ENCODE data around the gene AP1S3. TPM values are rescaled to one million over a fixed set of nuclear protein-coding genes. Genes with fewer than 3 reads are reported as not detected.
"Not testable (repeated sequence)": the region's sequence is repeated elsewhere in the genome, so short reads cannot be mapped to it uniquely, and the experiment has no call there.

AP1S3 gene
- total RNA-seq, 1 experiment from 2014 or later = 3.3 TPM

GRCh38 chr2:223800908-223801307 is 36.5 kb downstream of the AP1S3 start:
- Histone ChIP-seq H3K27me3 (ENCODE audit: control insufficient read depth, insufficient read depth, low read length) (no peaks in the 10 kb centered on the region), H3K36me3 (replicated peaks; ENCODE audit: control insufficient read depth, insufficient read depth, low read length) (no peaks in the 10 kb centered on the region), H3K4me3 (ENCODE audit: insufficient read depth, low read depth, low read length) (no peak overlapping the region)
- DNase-seq = no peak

- Histone ChIP-seq H3K27me3 (ENCODE audit: control insufficient read depth, insufficient read depth, low read length) (no peaks in the 10 kb centered on the region), H3K36me3 (replicated peaks; ENCODE audit: control insufficient read depth, insufficient read depth, low read length) (no peaks in the 10 kb centered on the region), H3K4me3 (ENCODE audit: insufficient read depth, low read depth, low read length) (no peak overlapping the region)
- no peak for DNase-seq
These were observed 39.3 kb downstream of the AP1S3 start for GRCh38 chr2:223797811-223798721.

GRCh38 chr2:223797037-223797436 is 40.3 kb downstream of the AP1S3 start:
- Histone ChIP-seq H3K27me3 (ENCODE audit: control insufficient read depth, insufficient read depth, low read length) (no peaks in the 10 kb centered on the region), H3K36me3 (replicated peaks; ENCODE audit: control insufficient read depth, insufficient read depth, low read length) (no peaks in the 10 kb centered on the region), H3K4me3 (ENCODE audit: insufficient read depth, low read depth, low read length) (no peak overlapping the region)
- no peak for DNase-seq

GRCh38 chr2:223789423-223789822 is 48.0 kb downstream of the AP1S3 start:
- Histone ChIP-seq H3K36me3 (replicated peaks; ENCODE audit: control insufficient read depth, insufficient read depth, low read length) (no peaks in the 10 kb centered on the region), H3K4me3 (ENCODE audit: insufficient read depth, low read depth, low read length) (no peak overlapping the region), H3K27me3 (ENCODE audit: control insufficient read depth, insufficient read depth, low read length) (no peaks in the 10 kb centered on the region)
- no peak for DNase-seq

GRCh38 chr2:223788826-223789225 is 48.6 kb downstream of the AP1S3 start:
- Histone ChIP-seq H3K36me3 (replicated peaks; ENCODE audit: control insufficient read depth, insufficient read depth, low read length) (no peaks in the 10 kb centered on the region), H3K4me3 (ENCODE audit: insufficient read depth, low read depth, low read length) (no peak overlapping the region), H3K27me3 (ENCODE audit: control insufficient read depth, insufficient read depth, low read length) (no peaks in the 10 kb centered on the region)
- no peak for DNase-seq

- not testable (repeated sequence) for H3K36me3 ChIP-seq (replicated peaks; ENCODE audit: control insufficient read depth, insufficient read depth, low read length); DNase-seq; H3K4me3 ChIP-seq (ENCODE audit: insufficient read depth, low read depth, low read length)
These were observed 49.3 kb downstream of the AP1S3 start for GRCh38 chr2:223788106-223788505.

GRCh38 chr2:223787358-223787757 is 50.0 kb downstream of the AP1S3 start:
- Histone ChIP-seq H3K27me3 (ENCODE audit: control insufficient read depth, insufficient read depth, low read length) (no peaks in the 10 kb centered on the region), H3K36me3 (replicated peaks; ENCODE audit: control insufficient read depth, insufficient read depth, low read length) (no peaks in the 10 kb centered on the region), H3K4me3 (ENCODE audit: insufficient read depth, low read depth, low read length) (no peak overlapping the region)
- DNase-seq = no peak

More at GRCh38 chr2:223788106-223788505, 49.3 kb downstream of the AP1S3 start:
- not testable (repeated sequence) for H3K27me3 ChIP-seq (ENCODE audit: control insufficient read depth, insufficient read depth, low read length)

GRCh38 chr2:223786943-223787342 is 50.4 kb downstream of the AP1S3 start:
- no peak overlapping the region for H3K4me3 ChIP-seq (ENCODE audit: insufficient read depth, low read depth, low read length)
- H3K27me3 ChIP-seq (ENCODE audit: control insufficient read depth, insufficient read depth, low read length) = no peaks in the 10 kb centered on the region
- no peaks in the 10 kb centered on the region for H3K36me3 ChIP-seq (replicated peaks; ENCODE audit: control insufficient read depth, insufficient read depth, low read length)
- DNase-seq = no peak

- Histone ChIP-seq H3K27me3 (ENCODE audit: control insufficient read depth, insufficient read depth, low read length) (no peaks in the 10 kb centered on the region), H3K4me3 (ENCODE audit: insufficient read depth, low read depth, low read length) (no peak overlapping the region), H3K36me3 (replicated peaks; ENCODE audit: control insufficient read depth, insufficient read depth, low read length) (no peaks in the 10 kb centered on the region)
- DNase-seq = no peak
These were observed 51.1 kb downstream of the AP1S3 start for GRCh38 chr2:223786236-223786635.

GRCh38 chr2:223784221-223784772 is 53.1 kb downstream of the AP1S3 start:
- Histone ChIP-seq H3K36me3 (replicated peaks; ENCODE audit: control insufficient read depth, insufficient read depth, low read length) (no peaks in the 10 kb centered on the region), H3K27me3 (ENCODE audit: control insufficient read depth, insufficient read depth, low read length) (no peaks in the 10 kb centered on the region), H3K4me3 (ENCODE audit: insufficient read depth, low read depth, low read length) (no peak overlapping the region)
- no peak for DNase-seq

- Histone ChIP-seq H3K4me3 (ENCODE audit: insufficient read depth, low read depth, low read length) (no peak overlapping the region), H3K27me3 (ENCODE audit: control insufficient read depth, insufficient read depth, low read length) (no peaks in the 10 kb centered on the region), H3K36me3 (replicated peaks; ENCODE audit: control insufficient read depth, insufficient read depth, low read length) (no peaks in the 10 kb centered on the region)
- no peak for DNase-seq
These were observed 54.8 kb downstream of the AP1S3 start for GRCh38 chr2:223782629-223783028.

- no peaks in the 10 kb centered on the region for H3K36me3 ChIP-seq (replicated peaks; ENCODE audit: control insufficient read depth, insufficient read depth, low read length)
- H3K27me3 ChIP-seq (ENCODE audit: control insufficient read depth, insufficient read depth, low read length) = no peaks in the 10 kb centered on the region
- no peak for DNase-seq
These were observed 55.8 kb downstream of the AP1S3 start for GRCh38 chr2:223781560-223781959.

GRCh38 chr2:223779877-223780276 is 57.5 kb downstream of the AP1S3 start:
- no peak overlapping the region for H3K4me3 ChIP-seq (ENCODE audit: insufficient read depth, low read depth, low read length)
- H3K36me3 ChIP-seq (replicated peaks; ENCODE audit: control insufficient read depth, insufficient read depth, low read length) = no peaks in the 10 kb centered on the region
- H3K27me3 ChIP-seq (ENCODE audit: control insufficient read depth, insufficient read depth, low read length) = no peaks in the 10 kb centered on the region
- DNase-seq = peak; percentile 73

More at GRCh38 chr2:223781560-223781959, 55.8 kb downstream of the AP1S3 start:
- H3K4me3 ChIP-seq (ENCODE audit: insufficient read depth, low read depth, low read length) = no peak overlapping the region

GRCh38 chr2:223774193-223774592 is 63.2 kb downstream of the AP1S3 start:
- DNase-seq = no peak
- Histone ChIP-seq H3K36me3 (replicated peaks; ENCODE audit: control insufficient read depth, insufficient read depth, low read length) (no peaks in the 10 kb centered on the region), H3K27me3 (ENCODE audit: control insufficient read depth, insufficient read depth, low read length) (no peaks in the 10 kb centered on the region), H3K4me3 (ENCODE audit: insufficient read depth, low read depth, low read length) (no peak overlapping the region)

- DNase-seq = no peak
- Histone ChIP-seq H3K27me3 (ENCODE audit: control insufficient read depth, insufficient read depth, low read length) (no peaks in the 10 kb centered on the region), H3K36me3 (replicated peaks; ENCODE audit: control insufficient read depth, insufficient read depth, low read length) (no peaks in the 10 kb centered on the region), H3K4me3 (ENCODE audit: insufficient read depth, low read depth, low read length) (no peak overlapping the region)
These were observed 65.0 kb downstream of the AP1S3 start for GRCh38 chr2:223772363-223772762.
